GM21526 (cell line): ENCODE data around the gene TNP2.

Experiments
- ATAC-seq: cut with Tn5 transposase; IDR thresholded peaks from one replicate; pipeline ENCODE4 v1.9.1; 2021; ENCODE audit warnings: moderate library complexity; ENCODE audit not compliant: unreplicated experiment, low FRiP score

Gene TNP2

GRCh38 chr16:11278681-11279628 lies 9.8 kb upstream of the TNP2 start:
- ATAC-seq, result no peak

GRCh38 chr16:11277607-11278337 lies 8.6 kb upstream of the TNP2 start:
- no peak for ATAC-seq

GRCh38 chr16:11276896-11277593 lies 7.9 kb upstream of the TNP2 start:
- no peak for ATAC-seq

- ATAC-seq, result no peak
Observed at GRCh38 chr16:11276143-11276895, 7.2 kb upstream of the TNP2 start, which contains the start of gene PRM2. Gene PRM2, minus strand, starts transcription at chr16:11276480. Its CDS starts 110 bp downstream, at chr16:11276370.

GRCh38 chr16:11274964-11275363 lies 5.8 kb upstream of the TNP2 start:
- ATAC-seq, result no peak

DNA sequence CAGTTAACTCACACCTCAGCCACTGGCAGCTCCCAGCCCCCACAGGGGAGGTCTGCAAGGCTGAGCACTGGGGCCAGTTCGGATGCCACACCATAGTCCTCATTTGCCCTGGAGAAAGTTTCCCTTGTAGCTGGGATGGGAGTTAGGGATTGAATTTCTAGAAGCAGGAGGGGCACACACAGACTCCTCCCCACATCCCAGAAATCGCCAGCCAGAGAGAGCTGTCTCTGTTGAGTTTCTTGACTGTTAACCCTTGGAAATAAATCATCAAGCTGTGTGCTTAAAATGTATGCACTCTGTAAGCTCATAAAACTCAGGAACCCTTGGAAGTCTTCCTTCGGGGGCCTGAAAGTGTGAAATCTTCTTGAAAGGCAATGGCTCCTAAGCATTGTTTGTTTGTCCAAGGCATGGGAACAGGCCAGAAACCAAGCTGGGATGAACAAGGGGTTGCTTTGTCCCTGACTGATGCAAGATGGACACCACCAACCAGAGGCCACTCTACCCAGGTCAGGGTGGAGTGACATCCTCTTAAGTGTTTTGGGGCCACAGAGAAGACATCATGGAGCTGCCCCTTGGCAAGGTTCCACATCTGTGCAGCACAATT lies 4.7 kb upstream of the TNP2 start:
- no peak for ATAC-seq

DNA sequence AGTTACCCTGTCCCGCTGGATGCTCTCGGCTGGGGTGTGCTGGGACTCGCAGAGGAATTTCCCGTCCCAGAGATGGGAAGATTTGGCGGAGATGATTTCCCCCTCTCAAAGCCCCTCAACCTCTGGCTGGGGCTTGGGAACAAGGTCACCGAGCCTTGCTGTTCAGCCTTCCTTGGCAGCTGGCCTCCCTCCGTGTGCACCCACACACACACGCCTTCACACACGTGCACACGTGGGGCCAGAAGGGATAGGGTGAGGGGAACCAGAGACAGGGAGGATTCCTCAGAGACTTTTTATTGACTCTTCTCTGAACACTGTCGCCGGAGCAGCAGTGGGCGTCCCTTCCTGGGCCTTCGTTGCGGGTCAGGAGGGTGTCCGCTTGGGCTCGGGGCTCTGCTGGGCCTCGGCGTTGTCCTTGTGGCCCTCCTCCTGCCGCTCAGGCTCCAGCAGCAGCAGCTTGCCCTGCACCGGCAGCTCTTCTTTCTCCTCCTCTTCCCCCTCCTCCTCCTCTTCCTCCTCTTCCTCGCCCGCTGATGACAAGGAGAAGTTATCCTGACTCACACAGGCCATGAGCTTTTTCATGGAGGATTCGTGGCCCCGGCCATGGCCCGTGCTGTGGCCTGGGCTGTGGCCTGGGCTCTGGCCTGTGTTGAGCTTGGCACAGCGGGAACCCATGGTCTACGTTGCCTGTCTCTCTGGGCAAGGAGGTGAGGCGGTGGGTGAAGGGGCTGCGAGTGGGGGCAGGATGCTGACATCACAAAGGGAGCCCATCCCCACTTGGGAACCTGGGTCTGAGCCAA lies 4.0 kb upstream of the TNP2 start, which contains the start of gene PRM3:
Gene PRM3 (minus strand): TSS at position 709 of the 800 bp plus-strand sequence. CDS start 34 bp downstream, at position 675.
- ATAC-seq, result no peak

DNA sequence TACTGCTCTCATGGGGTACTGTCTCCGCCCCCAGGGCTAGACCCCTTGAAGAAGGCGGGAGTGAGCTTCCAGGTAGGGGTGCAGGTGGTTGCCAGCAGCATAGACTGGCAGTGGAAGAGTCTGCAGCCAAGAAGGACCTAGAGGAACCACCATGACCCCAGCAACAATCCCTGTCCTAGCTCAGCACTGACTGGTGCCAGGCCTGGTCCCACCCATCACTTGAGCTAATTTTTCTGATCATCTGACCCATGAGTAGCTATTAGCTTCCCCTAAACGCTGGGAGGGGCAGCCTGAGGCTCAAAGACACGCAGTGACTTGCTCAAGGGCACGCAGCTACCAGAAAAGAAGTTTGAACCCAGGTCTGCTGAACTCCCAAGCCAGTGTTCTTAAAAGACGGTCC lies 3.4 kb upstream of the TNP2 start:
- no peak for ATAC-seq

GRCh38 chr16:11271610-11272009 lies 2.5 kb upstream of the TNP2 start:
- ATAC-seq, result no peak

DNA sequence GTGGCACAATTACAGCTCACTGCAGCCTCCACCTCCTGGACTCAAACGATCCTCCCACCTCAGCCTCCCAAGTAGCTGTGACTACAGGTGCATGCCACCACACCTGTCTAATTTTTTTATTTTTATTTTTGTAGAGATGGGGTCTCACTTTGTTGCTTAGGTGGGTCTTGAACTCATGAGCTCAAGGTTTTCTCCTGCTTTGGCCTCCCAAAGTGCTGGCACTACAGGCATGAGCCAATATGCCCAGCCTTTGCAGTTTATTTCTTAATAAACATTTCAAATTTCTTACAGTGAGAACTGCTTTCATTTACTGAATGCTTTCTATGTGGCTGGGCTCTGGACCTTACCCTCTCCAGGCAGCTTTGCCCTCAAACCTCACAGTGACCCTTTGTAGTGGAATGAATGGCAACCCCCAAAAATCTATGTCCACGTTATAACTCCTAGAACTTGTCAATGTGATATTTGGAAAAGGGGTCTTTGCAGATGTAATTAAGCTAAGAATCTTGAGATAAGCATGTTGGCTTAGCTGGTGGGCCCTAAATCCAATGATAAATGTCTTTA lies 1.6 kb upstream of the TNP2 start:
- no peak for ATAC-seq

DNA sequence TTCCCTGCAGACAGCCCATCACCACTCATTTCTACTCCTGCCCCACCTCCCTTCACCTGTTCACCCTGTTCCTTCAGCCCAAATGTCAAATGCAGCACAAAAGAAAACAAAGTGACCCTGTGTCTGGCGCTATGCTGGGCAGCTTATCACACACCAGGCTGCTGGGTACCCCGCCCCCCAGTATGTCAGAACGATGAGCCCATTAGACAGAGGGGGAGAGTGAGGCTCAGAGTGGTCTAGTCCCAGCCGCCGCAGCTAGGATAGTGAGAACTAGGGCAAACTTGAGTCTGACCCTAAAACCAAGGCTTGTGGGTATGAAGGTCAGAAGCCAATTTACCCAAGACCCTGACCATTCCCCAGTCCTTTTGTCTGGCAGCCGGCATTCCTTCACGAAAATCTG lies 4.0 kb downstream of the TNP2 start:
- no peak for ATAC-seq

DNA sequence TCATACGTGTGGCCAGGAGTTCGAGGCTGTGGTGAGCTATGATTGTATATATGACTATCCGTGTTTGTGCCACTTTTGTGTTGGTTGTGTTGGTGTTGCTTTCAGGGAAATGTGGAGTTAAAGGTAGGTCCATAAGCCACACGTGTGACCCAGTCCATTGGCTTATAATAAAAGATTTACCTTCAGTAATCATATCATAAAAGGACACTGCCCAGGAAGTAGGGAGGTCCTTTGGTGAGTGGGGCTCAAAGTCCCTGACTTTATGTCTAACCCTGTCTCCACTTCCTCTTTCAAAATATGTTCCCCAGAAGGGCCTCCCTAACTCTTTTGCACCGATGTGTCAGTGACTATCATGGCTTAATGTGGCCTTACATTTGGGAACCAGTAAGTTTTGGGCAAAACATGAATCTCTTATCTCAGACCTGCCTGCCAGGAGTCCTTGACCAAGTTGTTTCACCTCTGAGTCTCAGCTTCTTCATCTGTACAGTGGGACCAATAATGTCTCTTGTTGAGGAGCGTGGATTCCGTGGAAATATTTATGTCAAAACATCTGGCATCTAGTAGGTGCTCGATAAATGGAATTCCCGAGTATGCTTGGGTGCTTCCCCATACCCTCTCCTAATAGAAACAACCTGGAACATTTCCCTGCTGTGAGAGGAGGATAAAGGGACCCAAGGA lies 4.8 kb downstream of the TNP2 start:
- no peak for ATAC-seq

DNA sequence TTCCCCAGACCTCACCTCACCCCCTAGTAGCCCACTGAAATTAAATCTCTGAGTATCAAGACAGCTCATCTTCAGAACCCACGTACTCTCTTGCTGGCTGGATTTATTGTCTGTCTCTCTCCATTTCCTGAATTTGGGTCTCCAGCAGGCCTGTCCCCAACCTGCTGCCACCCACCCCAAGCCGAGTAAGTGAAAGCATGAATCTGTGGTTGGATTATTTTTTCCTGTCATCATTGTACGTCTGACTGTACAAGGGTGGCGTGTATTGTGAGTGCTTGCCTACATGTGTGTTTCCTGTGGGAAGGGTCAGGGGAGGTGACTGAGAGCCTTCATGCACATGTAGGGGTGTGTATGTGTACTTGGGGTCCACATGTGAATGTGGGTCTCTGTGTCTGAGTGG lies 5.4 kb downstream of the TNP2 start:
- no peak for ATAC-seq

- no peak for ATAC-seq
Observed at GRCh38 chr16:11262915-11263314, 6.2 kb downstream of the TNP2 start.

- no peak for ATAC-seq
Observed at GRCh38 chr16:11260596-11260966, 8.5 kb downstream of the TNP2 start.

- ATAC-seq, result no peak
Observed at GRCh38 chr16:11259655-11260595, 9.2 kb downstream of the TNP2 start.
